HG03521 (cell line): ENCODE results near the gene TSHZ3.

Experiments
- ATAC-seq: cut with Tn5 transposase; IDR thresholded peaks from one replicate; pipeline ENCODE4 v1.9.1; 2021; ENCODE audit warnings: mild to moderate bottlenecking, moderate library complexity; ENCODE audit not compliant: unreplicated experiment

Gene TSHZ3

DNA sequence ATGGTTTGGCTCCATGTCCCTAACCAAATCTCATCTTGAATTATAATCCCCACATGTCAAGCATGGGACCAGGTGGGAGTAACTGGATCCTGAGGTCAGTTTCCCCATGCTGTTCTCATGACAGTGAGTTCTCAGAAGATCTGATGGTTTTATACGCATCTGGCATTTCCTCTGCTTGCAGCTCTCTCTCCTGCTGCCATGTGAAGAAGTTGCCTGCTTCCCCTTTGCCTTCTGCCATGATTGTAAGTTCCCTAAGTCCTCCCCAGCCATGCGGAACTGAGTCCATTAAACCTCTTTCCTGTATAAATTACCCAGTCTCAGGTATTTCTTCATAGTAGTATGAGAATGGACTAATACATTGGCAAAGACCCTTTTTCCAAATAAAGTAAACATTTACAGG is 96.8 kb downstream of the TSHZ3 start:
- no peak for ATAC-seq

DNA sequence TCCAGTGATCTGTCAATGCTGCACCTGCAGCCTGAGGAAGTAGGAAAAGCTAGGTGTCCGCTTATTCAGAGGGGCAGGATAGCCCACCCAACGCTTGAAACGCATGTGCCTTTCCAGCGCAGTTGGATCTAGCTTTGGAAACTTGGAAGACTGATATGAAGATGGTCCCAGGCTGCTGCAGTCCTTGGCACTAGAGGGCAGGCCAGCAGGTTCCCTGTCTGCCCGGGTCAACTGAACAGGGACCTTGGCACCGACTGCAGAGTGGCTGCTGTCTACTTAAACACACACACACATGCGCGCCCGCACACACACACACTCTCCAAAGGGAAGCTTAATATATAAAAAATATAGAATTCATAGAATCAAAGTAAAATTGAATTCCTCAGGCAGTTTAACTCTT is 100.0 kb downstream of the TSHZ3 start:
- no peak for ATAC-seq

DNA sequence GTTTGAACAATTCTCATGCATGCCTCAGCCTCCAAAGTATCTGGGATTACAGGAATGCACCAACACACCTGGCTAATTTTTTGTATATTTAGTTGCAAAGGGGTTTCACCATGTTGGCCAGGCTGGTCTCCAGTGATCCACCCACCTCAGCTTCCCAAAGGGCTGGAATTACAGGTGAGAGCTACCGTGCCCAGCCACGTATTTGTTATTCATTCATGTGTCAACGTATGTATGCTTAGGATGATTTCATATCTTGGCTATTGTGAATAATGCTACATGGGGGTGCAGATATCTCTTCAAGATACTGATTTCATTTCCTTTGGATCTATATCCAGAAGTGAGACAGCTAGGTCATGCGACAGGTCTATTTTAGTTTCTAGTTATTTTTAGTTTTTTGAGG is 113.4 kb downstream of the TSHZ3 start:
- ATAC-seq = no peak

DNA sequence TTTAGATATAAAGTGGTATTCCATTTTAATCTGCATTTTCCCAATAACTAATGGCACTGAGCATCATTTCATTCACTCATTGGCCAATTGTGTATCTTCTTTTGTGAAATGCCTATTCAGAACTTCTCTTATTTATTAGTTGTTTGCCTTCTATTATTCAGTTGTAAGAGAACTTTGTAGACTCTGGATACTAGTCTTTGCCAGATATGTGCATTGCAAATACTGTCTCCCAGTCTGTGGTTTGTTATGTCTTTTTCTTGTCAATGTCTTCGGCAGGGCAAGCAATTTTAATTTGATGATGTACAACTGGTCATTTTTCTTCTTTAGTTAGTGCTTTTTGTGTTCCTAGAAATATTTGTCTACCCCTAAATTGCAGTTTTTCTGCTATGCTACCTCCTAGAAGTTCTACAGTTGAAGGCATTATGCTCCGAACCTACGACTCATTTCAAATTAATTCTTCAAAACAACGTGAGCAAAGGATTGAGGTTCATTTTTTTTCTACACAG is 115.9 kb downstream of the TSHZ3 start:
- no peak for ATAC-seq

DNA sequence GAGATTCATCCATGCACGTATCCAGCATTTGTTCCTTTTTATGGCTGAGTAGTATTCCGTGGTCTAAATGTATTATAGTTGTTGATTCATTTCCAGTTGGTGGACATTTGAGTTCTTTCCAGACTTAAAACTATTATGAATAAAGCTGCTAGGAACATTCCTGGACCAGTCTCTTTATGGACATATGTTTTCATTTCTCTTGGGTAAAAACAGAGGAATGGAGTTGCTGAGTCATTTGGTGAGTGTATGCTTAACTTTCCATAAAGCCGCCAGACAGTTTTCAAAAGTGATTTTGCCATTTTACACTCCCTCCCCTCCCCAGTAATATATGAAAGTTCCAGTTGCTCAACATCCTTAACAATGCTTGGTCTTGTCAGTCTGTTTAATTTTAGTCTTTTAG is 116.4 kb downstream of the TSHZ3 start:
- no peak for ATAC-seq

DNA sequence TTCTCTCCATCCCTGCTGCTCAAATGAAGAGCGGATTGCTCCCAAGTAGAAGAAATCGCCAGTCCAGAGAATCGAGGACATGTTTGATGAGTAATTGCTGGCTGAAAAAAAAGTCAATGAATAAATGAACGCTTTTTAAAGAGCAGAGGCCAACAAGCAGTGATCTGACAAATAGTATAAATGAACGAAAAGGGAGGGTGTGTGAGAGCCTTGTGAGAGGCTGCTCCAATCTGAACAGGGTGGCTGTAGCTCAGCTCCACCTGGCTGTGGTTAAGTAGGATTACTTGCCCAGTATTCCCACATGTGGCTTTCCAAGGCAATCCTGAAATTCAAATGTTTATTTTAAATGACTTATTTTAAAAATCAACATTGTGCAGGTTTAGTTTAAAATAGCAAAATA is 117.1 kb downstream of the TSHZ3 start:
- ATAC-seq = no peak

DNA sequence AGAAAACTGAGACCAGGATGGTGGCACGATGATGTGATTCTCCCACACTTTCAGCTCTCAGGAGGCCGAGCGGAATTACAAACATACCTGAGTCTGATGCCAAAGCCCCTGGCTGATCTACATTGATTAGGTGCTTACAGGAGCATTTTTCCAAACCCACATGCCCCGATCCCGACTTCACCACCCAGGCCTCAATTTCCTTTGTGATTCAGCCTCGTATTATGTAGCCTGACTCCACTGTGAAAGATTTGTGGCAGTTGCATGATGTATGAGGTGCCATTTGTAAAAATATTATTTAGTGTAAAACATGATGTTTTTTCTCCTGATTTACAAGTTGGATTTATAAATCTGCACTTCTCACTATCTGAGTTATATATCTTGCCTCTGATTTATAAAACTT is 118.0 kb downstream of the TSHZ3 start:
- ATAC-seq = no peak

DNA sequence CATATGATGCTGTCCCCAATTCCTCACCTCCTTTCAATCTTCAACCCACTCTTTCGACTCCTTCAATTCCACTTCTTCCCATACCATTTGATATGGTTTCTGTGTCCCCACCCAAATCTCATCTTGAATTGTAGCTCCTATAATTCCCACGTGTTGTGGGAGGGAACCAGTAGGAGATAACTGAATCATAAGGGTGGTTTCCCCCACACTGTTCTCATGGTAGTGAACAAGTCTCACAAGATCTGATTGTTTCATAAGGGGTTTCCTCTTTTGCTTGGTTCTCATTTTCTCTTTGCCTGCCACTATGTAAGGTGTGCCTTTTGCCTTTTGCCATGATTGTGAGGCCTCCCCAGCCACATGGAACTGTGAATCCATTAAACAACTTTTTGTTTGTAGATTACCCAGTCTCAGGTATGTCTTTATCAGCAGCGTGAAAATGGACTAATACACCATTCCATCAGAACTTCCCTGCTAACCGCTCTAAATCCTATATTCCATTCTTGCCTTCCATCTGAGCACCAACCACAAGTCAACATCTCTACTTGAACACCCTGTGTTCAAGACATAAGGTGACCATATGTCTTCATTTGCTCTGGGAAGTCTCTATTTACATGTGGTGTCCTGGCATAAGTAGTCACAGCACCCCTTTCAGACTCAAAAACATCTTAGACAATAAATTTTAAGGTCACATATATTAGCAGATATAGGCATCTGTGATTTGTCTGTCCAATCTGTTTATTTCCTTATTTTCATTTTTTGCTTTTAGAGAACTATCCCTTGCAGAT is 122.9 kb downstream of the TSHZ3 start:
- no peak for ATAC-seq
